Caco-2 (cell line): Measurements from ENCODE around the gene RNF145. TPM values are rescaled to one million over a fixed set of nuclear protein-coding genes. Genes with fewer than 3 reads are reported as not detected.
"Not testable (repeated sequence)": the region's sequence is repeated elsewhere in the genome, so short reads cannot be mapped to it uniquely, and the experiment has no call there.

Experiments
- BruUV-seq: library from RNA; stranded (reverse); fragments of 400-500 nt; replicated peaks from 2 replicates; lab custom pipeline; 2021; lab: Mats Ljungman, UMichigan
- CTCF ChIA-PET: fragments of 300-600 bp; sonication (Branson Sonifier 250); formaldehyde crosslinking; loops from one replicate; lab custom pipeline; 2022; ENCODE audit warnings: antibody characterized with exemption; lab: Charles Lee
- POLR2A ChIA-PET: fragments of 300-600 bp; sonication (Branson Sonifier 250); formaldehyde crosslinking; loops from one replicate; lab custom pipeline; 2022; ENCODE audit warnings: antibody characterized with exemption; lab: Charles Lee
- DNase-seq, 2 experiments: peaks; one replicate each; pipeline versions ENCODE4 v3.0.0 to v3.0.0-alpha.2; 2020 to 2022
- H3K27me3 ChIP-seq: replicated peaks from 2 replicates; pipeline ENCODE4 v1.6.0; 2011; ENCODE audit warnings: low read length; ENCODE audit not compliant: control insufficient read depth, insufficient read depth
- H3K36me3 ChIP-seq: 2 replicates; pipeline ENCODE4 v1.5.1; 2011; ENCODE audit warnings: low read length; ENCODE audit not compliant: control insufficient read depth, insufficient read depth
- H3K4me1 ChIP-seq: fragments of 250-450 bp; sonication (Bioruptor Pico); 2 replicates; pipeline ENCODE4 v1.5.1; 2020; ENCODE audit warnings: mild to moderate bottlenecking
- H3K4me3 ChIP-seq: 2 replicates; pipeline ENCODE4 v1.5.1; 2011; ENCODE audit warnings: low read depth, mild to moderate bottlenecking, control low read depth, low read length
- H3K9me3 ChIP-seq: fragments of 250-450 bp; sonication (Bioruptor Pico); 2 replicates; pipeline ENCODE4 v1.5.1; 2020; ENCODE audit warnings: mild to moderate bottlenecking, moderate library complexity
- H3K27ac Mint-ChIP-seq: one replicate; pipeline ENCODE4 v1.8.0; 2022; ENCODE audit warnings: mixed read lengths; ENCODE audit not compliant: unreplicated experiment
- H3K27me3 Mint-ChIP-seq: one replicate; pipeline ENCODE4 v1.8.0; 2022; ENCODE audit warnings: mixed read lengths; ENCODE audit not compliant: insufficient read depth, unreplicated experiment
- H3K36me3 Mint-ChIP-seq: one replicate; pipeline ENCODE4 v1.8.0; 2022; ENCODE audit warnings: mild to moderate bottlenecking, mixed read lengths; ENCODE audit not compliant: insufficient read depth, unreplicated experiment
- H3K4me1 Mint-ChIP-seq: one replicate; pipeline ENCODE4 v1.8.0; 2022; ENCODE audit warnings: low read depth, mixed read lengths; ENCODE audit not compliant: unreplicated experiment
- H3K4me3 Mint-ChIP-seq: one replicate; pipeline ENCODE4 v1.8.0; 2022; ENCODE audit warnings: mild to moderate bottlenecking, moderate library complexity, mixed read lengths; ENCODE audit not compliant: unreplicated experiment
- H3K9me3 Mint-ChIP-seq: one replicate; pipeline ENCODE4 v1.8.0; 2022; ENCODE audit warnings: mixed read lengths; ENCODE audit not compliant: unreplicated experiment
- intact Hi-C: fragments of 100-400 bp; cut with micrococcal nuclease; formaldehyde crosslinking; loops from one replicate; pipeline ENCODE4 v1.10.0; 2022; ENCODE audit not compliant: unreplicated experiment
- total RNA-seq: library from RNA; stranded (reverse); gene quantifications from 2 replicates; pipeline ENCODE4 v1.2.3, GENCODE V29; 2022
- TF ChIP-seq, protein P1 (sequence below), 2 experiments: fragments of 200-600 bp in 1 of 2; IDR thresholded peaks; 1 replicate in 1 of 2; 2 replicates in 1 of 2; pipeline versions ENCODE4 v1.5.1 to v1.8.0; 2011 to 2022; ENCODE audit warnings: antibody characterized with exemption in 1 of 2, control low read depth in 1 of 2, inconsistent platforms in 1 of 2, low read depth in 1 of 2, low read length in 1 of 2, mild to moderate bottlenecking in 1 of 2, moderate library complexity in 1 of 2; ENCODE audit not compliant: insufficient read depth in 1 of 2, severe bottlenecking in 1 of 2, unreplicated experiment in 1 of 2

The RNF145 gene
- total RNA-seq, 1 experiment from 2014 or later: 38.7 TPM

DNA sequence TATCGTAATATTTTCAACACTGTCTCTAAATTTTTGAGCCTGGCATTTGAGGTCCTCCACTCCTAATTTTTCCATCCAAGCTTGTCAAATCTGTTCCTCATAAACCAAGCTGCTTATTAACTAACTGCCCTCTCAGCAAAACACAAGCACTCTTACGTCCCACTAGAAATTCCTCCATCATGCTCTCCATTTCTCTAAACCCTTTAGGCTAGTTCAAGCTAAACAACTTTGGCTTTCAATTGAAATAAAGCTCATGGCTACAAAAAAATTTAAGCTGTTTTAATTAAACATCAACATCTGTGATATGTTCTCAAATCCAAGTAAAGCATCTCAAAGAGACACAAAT, 45.7 kb downstream of the RNF145 start:
- BruUV-seq: no TSS peak
- H3K4me1 ChIP-seq: no peaks in the 10 kb centered on the region
- no peaks in the 10 kb centered on the region for H3K4me1 Mint-ChIP-seq
- no peak overlapping the region for H3K27ac Mint-ChIP-seq
- H3K27me3 Mint-ChIP-seq: no peaks in the 10 kb centered on the region
- no peak for DNase-seq
- peaks cover 3% of the 10 kb centered on the region for H3K36me3 ChIP-seq
- no peaks in the 10 kb centered on the region for H3K27me3 ChIP-seq
- TF ChIP-seq, protein P1, sequence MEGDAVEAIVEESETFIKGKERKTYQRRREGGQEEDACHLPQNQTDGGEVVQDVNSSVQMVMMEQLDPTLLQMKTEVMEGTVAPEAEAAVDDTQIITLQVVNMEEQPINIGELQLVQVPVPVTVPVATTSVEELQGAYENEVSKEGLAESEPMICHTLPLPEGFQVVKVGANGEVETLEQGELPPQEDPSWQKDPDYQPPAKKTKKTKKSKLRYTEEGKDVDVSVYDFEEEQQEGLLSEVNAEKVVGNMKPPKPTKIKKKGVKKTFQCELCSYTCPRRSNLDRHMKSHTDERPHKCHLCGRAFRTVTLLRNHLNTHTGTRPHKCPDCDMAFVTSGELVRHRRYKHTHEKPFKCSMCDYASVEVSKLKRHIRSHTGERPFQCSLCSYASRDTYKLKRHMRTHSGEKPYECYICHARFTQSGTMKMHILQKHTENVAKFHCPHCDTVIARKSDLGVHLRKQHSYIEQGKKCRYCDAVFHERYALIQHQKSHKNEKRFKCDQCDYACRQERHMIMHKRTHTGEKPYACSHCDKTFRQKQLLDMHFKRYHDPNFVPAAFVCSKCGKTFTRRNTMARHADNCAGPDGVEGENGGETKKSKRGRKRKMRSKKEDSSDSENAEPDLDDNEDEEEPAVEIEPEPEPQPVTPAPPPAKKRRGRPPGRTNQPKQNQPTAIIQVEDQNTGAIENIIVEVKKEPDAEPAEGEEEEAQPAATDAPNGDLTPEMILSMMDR (IDR thresholded peaks at IDR 0.05; ENCODE audit: insufficient read depth in 1 of 2, low read depth in 1 of 2, low read length in 1 of 2, severe bottlenecking in 1 of 2, unreplicated experiment in 1 of 2): no peak
- H3K4me3 ChIP-seq: no peak overlapping the region
- H3K4me3 Mint-ChIP-seq: no peak overlapping the region
- peaks cover 33% of the 10 kb centered on the region for H3K36me3 Mint-ChIP-seq
- CTCF ChIA-PET: no interaction called here
- POLR2A ChIA-PET: no interaction called here
- intact Hi-C loops: no loop called here
- no peaks in the 10 kb centered on the region for H3K9me3 Mint-ChIP-seq
- no peaks in the 10 kb centered on the region for H3K9me3 ChIP-seq

DNA sequence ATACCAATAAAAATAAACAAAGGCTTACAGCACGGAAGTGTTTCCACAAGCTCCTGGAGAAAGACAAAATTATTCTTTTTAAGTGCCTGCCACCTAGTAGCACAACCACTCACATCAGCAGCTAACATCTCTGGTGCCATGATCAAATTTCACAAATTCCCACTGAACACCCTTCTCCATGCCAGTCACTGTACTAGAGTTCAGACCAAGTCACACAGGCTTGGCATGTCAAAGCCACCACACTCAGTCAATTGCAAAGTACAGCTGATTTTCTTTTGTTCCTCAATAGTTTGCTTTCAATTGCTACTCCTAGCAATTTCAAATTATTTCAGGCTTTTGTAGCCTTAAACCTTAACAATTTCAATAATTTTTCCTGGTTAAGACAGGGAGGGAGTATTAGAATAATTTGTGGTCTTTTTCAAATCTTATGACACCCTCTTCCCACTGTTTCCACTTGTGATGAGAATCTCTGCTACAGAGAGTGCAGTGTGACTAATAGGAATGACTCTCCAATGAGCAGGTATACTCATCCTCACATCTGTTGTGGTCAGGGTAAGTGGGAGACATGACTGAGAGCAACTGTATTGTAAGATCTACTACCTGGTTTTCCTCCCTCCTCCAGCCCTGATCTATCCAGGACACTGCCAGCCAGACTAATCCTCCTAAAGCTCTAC, 46.2 kb downstream of the RNF145 start:
- Mint-ChIP-seq H3K4me3 (no peak overlapping the region), H3K9me3 (no peaks in the 10 kb centered on the region), H3K4me1 (no peaks in the 10 kb centered on the region), H3K36me3 (peaks cover 38% of the 10 kb centered on the region), H3K27me3 (no peaks in the 10 kb centered on the region), H3K27ac (no peak overlapping the region)
- Histone ChIP-seq H3K27me3 (no peaks in the 10 kb centered on the region), H3K4me1 (no peaks in the 10 kb centered on the region), H3K36me3 (peaks cover 3% of the 10 kb centered on the region), H3K9me3 (no peaks in the 10 kb centered on the region), H3K4me3 (no peak overlapping the region)
- POLR2A ChIA-PET: no interaction called here
- DNase-seq: no peak
- no TSS peak for BruUV-seq
- CTCF ChIA-PET: no interaction called here
- TF ChIP-seq, protein P1 (IDR thresholded peaks at IDR 0.05; ENCODE audit: insufficient read depth in 1 of 2, low read depth in 1 of 2, low read length in 1 of 2, severe bottlenecking in 1 of 2, unreplicated experiment in 1 of 2): no peak
- intact Hi-C loops: no loop called here

DNA sequence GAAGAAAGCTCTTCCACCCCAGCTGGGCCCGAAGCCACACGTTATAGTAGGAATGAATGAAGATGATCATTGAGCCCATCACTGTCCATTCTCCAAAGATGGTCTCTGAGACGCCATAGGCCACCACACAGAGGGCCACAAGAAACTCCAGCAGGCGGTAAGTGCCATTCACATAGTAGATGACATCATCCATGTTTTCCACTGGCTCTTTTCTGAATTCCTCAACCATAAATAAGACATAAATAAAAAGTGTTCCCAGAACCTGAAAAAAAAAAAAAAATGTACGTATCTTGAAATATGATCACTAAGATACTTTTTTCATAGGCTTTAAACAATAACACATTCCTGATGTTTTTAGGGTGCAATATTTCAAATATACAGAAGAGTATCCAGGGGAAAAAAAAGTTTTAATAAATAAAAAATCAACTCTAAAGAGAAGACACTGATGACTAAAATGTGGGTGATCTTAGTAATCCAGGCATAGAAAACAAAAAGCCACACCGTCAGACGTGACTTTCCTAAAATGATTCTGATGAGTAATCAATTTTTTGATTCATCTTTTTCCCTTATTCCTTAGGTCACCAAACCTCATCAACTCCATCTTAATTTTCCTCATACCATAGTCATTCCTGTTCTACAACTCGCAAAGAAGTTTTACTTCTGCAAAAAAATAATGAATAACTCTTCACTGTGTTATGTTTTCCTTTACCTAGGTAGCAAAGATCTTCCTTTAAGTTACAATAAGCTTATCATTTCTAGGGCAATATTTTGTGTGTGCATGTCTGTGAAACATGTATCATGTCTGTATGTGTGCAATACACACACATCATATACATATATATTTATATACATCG, 47.8 kb downstream of the RNF145 start:
- peaks cover 2% of the 10 kb centered on the region for H3K36me3 ChIP-seq

DNA sequence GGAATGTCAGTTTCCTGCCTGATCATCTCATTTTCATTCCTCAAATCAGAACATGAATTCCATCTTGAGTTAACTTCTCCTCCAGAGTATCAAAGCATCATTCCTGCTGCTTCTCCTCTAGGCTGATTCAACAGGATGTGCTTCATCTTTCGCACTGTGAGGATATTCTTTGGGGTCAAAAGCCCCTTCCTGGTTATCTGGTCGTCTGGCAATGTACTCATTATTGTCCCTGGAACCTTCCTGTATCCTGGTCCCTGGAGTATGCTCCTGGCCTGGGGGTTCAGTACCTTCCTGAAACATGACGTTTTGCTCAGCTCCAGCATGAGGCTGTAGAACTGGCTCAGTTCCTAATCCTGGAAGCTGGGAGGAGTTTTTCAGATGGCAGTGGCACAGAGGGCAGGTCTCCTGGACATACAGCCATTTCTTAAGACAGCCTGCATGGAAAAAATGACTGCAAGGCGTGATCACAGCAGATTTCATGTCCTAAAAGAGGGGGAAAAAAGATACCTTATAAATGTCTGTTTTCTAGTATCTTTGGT, 50.7 kb downstream of the RNF145 start:
- H3K4me3 ChIP-seq, H3K36me3 ChIP-seq, BruUV-seq, H3K4me1 ChIP-seq, H3K4me1 Mint-ChIP-seq, H3K4me3 Mint-ChIP-seq, H3K27me3 Mint-ChIP-seq, CTCF ChIA-PET, H3K9me3 ChIP-seq, H3K9me3 Mint-ChIP-seq, H3K27ac Mint-ChIP-seq, H3K27me3 ChIP-seq, DNase-seq: not testable (repeated sequence)
- peaks cover 29% of the 10 kb centered on the region for H3K36me3 Mint-ChIP-seq
- intact Hi-C loops: loop anchor here (5.0 kb wide), 1 partner anchor 829 kb away; no protein-coding TSS in a partner anchor
- POLR2A ChIA-PET: interaction anchor here (0.6 kb wide), 1 partner anchor 105 kb away, joined by 5 read pairs; no protein-coding TSS in a partner anchor

More for the DNA sequence above, 47.8 kb downstream of the RNF145 start:
- intact Hi-C loops: no loop called here
- Mint-ChIP-seq H3K36me3 (peaks cover 38% of the 10 kb centered on the region), H3K4me1 (no peaks in the 10 kb centered on the region), H3K4me3 (no peak overlapping the region), H3K27ac (no peak overlapping the region), H3K27me3 (no peaks in the 10 kb centered on the region), H3K9me3 (no peaks in the 10 kb centered on the region)
- no peak for DNase-seq
- no peak overlapping the region for H3K4me3 ChIP-seq
- no peaks in the 10 kb centered on the region for H3K4me1 ChIP-seq
- BruUV-seq: no TSS peak
- TF ChIP-seq, protein P1 (IDR thresholded peaks at IDR 0.05; ENCODE audit: insufficient read depth in 1 of 2, low read depth in 1 of 2, low read length in 1 of 2, severe bottlenecking in 1 of 2, unreplicated experiment in 1 of 2): no peak
- H3K9me3 ChIP-seq: no peaks in the 10 kb centered on the region
- ChIA-PET CTCF (no interaction called here), POLR2A (interaction anchor here (0.6 kb wide), 1 partner anchor 155 kb away, joined by 3 read pairs; no protein-coding TSS in a partner anchor)
- H3K27me3 ChIP-seq: no peaks in the 10 kb centered on the region
